Left cardiac atrium (tissue), 4 donors: ENCODE measurements around the gene PPM1E. TPM values are rescaled to one million over a fixed set of nuclear protein-coding genes. Genes with fewer than 3 reads are reported as not detected.
A peak's percentile ranks its signal among the peaks of the same experiment; 100 is the strongest.

Experiments
- ATAC-seq, 2 donors: fragments of 200-7000 bp; cut with Tn5 transposase; one replicate each; pipeline ENCODE4 v1.9.1; 2020; ENCODE audit warnings: mild to moderate bottlenecking in 2 of 2, moderate library complexity in 2 of 2
- DNase-seq: peaks from one replicate; pipeline ENCODE4 v3.0.0-alpha.2; 2020
- intact Hi-C, 2 donors: fragments of 100-400 bp; cut with DNase I; formaldehyde crosslinking; loops; one replicate each; pipeline versions ENCODE4 v1.14.1 to v1.15.1; 2022 to 2023
- total RNA-seq, 2 donors: library from RNA; stranded (reverse); fragmentation: NEBNext Ultra II Directional; extraction: Animal tissue kit (Norgen Biotek cat#: 25700); gene quantifications; one replicate each; pipeline ENCODE4 v1.2.1, GENCODE V29; 2021
- donor health status: DM: no; HTN: yes; CAD: no.
- donor health status: DM: no; HTN: yes; CAD: no; lungs with severe emphysema.
- donor health status: DM: yes; HTN: yes; CAD: no.
- donor health status: Dilated cardiomyopathy.

The PPM1E gene
- total RNA-seq, 2 donors from 2014 or later, result 2.1 to 4.9 TPM

GRCh38 chr17:58976541-58976940 lies 220.9 kb downstream of the PPM1E start:
- DNase-seq, result no peak
- ATAC-seq, result no peak
- intact Hi-C loops, result no loop called here

- intact Hi-C loops, result no loop called here
- ATAC-seq, result no peak
Observed at GRCh38 chr17:58980706-58981481, 225.2 kb downstream of the PPM1E start.

GRCh38 chr17:58982626-58983025 lies 227.0 kb downstream of the PPM1E start:
- intact Hi-C loops, result no loop called here
- ATAC-seq (no peak), DNase-seq (no peak)

More at GRCh38 chr17:58980706-58981481, 225.2 kb downstream of the PPM1E start:
- DNase-seq, result no peak

GRCh38 chr17:58985367-58985766 lies 229.7 kb downstream of the PPM1E start:
- no peak for ATAC-seq
- intact Hi-C loops, result no loop called here
- no peak for DNase-seq

- intact Hi-C loops, result no loop called here
- ATAC-seq (no peak), DNase-seq (no peak)
Observed at GRCh38 chr17:58985971-58986370, 230.3 kb downstream of the PPM1E start.

- ATAC-seq, result no peak
- DNase-seq, result no peak
- intact Hi-C loops, result no loop called here
Observed at GRCh38 chr17:58989629-58990028, 234.0 kb downstream of the PPM1E start.

- DNase-seq (no peak), ATAC-seq (peak in 1 of 2 donors; percentile 32)
- intact Hi-C loops, result no loop called here
Observed at GRCh38 chr17:58991718-58992331, 236.2 kb downstream of the PPM1E start.

- ATAC-seq (no peak), DNase-seq (no peak)
- intact Hi-C loops, result no loop called here
Observed at GRCh38 chr17:58993311-58993710, 237.7 kb downstream of the PPM1E start.

- ATAC-seq, result no peak
- intact Hi-C loops, result no loop called here
- DNase-seq, result no peak
Observed at GRCh38 chr17:58995247-58995940, 239.7 kb downstream of the PPM1E start.

GRCh38 chr17:58996968-58997367 lies 241.3 kb downstream of the PPM1E start:
- ATAC-seq (no peak), DNase-seq (no peak)
- intact Hi-C loops, result no loop called here

GRCh38 chr17:58997756-58998553 lies 242.3 kb downstream of the PPM1E start:
- intact Hi-C loops, result no loop called here
- no peak for ATAC-seq
- no peak for DNase-seq

GRCh38 chr17:58998871-58999270 lies 243.2 kb downstream of the PPM1E start:
- ATAC-seq (no peak), DNase-seq (no peak)
- intact Hi-C loops, result no loop called here

- intact Hi-C loops, result no loop called here
- ATAC-seq (no peak), DNase-seq (no peak)
Observed at GRCh38 chr17:58999500-58999899, 243.8 kb downstream of the PPM1E start.

GRCh38 chr17:59000022-59000421 lies 244.4 kb downstream of the PPM1E start:
- intact Hi-C loops, result loop anchor here in 1 of 2 donors (5.0 to 10.0 kb wide), 2 partner anchors 283 to 415 kb away; no protein-coding TSS in a partner anchor
- DNase-seq, result no peak
- ATAC-seq, result no peak

GRCh38 chr17:59001158-59001814 lies 245.6 kb downstream of the PPM1E start:
- peak; percentile 51 for DNase-seq
- intact Hi-C loops, result loop anchor here in 1 of 2 donors (5.0 to 10.0 kb wide), 2 partner anchors 284 to 416 kb away; no protein-coding TSS in a partner anchor
- ATAC-seq, result peak; percentile 27 to 82

- ATAC-seq (no peak), DNase-seq (no peak)
- intact Hi-C loops, result loop anchor here in 1 of 2 donors (5.0 to 10.0 kb wide), 2 partner anchors 285 to 417 kb away; no protein-coding TSS in a partner anchor
Observed at GRCh38 chr17:59002126-59002525, 246.5 kb downstream of the PPM1E start.

- ATAC-seq (no peak), DNase-seq (no peak)
- intact Hi-C loops, result loop anchor here in 1 of 2 donors (5.0 to 10.0 kb wide), 2 partner anchors 286 to 418 kb away; no protein-coding TSS in a partner anchor
Observed at GRCh38 chr17:59002848-59003247, 247.2 kb downstream of the PPM1E start.

GRCh38 chr17:59003860-59004259 lies 248.2 kb downstream of the PPM1E start:
- intact Hi-C loops, result loop anchor here (2.0 to 10.0 kb wide), 4 partner anchors 287 to 485 kb away; no protein-coding TSS in a partner anchor
- ATAC-seq, result no peak
- no peak for DNase-seq
